NT2/D1 (cell line): ENCODE measurements around the gene PSMF1.

Source experiments
- DNase-seq: peaks from one replicate; pipeline ENCODE4 v3.0.0-alpha.2; 2011; ENCODE audit warnings: low read depth, low spot score
- H3K27me3 ChIP-seq: 2 replicates; pipeline ENCODE4 v1.6.0; 2011; ENCODE audit warnings: mild to moderate bottlenecking; ENCODE audit not compliant: insufficient read length, insufficient read depth
- H3K36me3 ChIP-seq: 2 replicates; pipeline ENCODE4 v1.6.1; 2011; ENCODE audit warnings: mild to moderate bottlenecking, low read length, mixed read lengths; ENCODE audit not compliant: insufficient read depth, insufficient read length
- H3K4me1 ChIP-seq: 2 replicates; pipeline ENCODE4 v1.5.1; 2011; ENCODE audit not compliant: insufficient read depth, insufficient read length
- H3K4me3 ChIP-seq: 2 replicates; pipeline ENCODE4 v1.5.1; 2011; ENCODE audit warnings: low read depth; ENCODE audit not compliant: insufficient read length
- H3K9ac ChIP-seq: 2 replicates; pipeline ENCODE4 v1.6.0; 2011; ENCODE audit warnings: low read depth; ENCODE audit not compliant: insufficient read length
- H3K9me3 ChIP-seq: 2 replicates; pipeline ENCODE4 v1.5.1; 2011; ENCODE audit warnings: mild to moderate bottlenecking, low read length; ENCODE audit not compliant: insufficient read depth
- SUZ12 ChIP-seq: IDR thresholded peaks from 2 replicates; pipeline ENCODE4 v1.6.1; 2011; ENCODE audit not compliant: insufficient read length, insufficient read depth; ENCODE audit errors: extremely low read depth
- YY1 ChIP-seq: IDR thresholded peaks from 2 replicates; pipeline ENCODE4 v1.6.1; 2011; ENCODE audit not compliant: insufficient read length, insufficient read depth
- ZNF274 ChIP-seq: IDR thresholded peaks from 2 replicates; pipeline ENCODE4 v1.6.1; 2011; ENCODE audit warnings: mild to moderate bottlenecking, low read depth, low read length

The PSMF1 gene, protein sequence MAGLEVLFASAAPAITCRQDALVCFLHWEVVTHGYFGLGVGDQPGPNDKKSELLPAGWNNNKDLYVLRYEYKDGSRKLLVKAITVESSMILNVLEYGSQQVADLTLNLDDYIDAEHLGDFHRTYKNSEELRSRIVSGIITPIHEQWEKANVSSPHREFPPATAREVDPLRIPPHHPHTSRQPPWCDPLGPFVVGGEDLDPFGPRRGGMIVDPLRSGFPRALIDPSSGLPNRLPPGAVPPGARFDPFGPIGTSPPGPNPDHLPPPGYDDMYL

DNA sequence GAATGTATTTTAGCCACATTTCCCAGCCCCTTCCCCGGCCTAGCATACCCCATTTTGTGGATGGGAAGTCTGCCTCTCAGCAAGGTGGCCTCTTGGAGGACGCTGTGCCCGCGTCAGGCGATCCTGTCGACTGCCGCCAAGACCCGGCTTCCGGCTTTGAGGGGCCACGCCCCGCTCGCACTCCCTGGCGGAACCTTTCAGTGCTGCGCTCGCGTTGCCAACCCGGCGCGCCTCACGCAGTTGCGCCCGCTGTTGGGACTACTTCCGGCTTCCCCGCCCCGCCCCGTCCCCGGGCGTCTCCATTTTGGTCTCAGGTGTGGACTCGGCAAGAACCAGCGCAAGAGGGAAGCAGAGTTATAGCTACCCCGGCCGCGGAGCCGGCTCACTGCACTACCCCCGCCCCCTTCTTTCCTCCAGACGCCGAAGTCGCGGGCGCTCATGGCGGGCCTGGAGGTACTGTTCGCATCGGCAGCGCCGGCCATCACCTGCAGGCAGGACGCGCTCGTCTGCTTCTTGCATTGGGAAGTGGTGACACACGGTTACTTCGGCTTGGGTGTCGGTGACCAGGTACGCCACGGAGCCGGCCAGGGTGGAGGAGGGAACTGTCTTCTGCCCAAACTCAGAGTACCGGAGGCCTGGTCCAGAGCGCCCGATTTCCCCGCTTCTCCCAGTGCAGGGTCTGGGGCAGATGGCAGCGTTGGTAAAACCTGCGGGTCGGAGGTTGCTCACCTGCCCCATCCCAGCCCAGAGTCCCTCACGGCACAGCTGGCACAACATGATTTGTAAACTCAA, at the start of gene PSMF1:
Gene PSMF1, plus strand, starts transcription at position 267 of the 792 bp plus-strand sequence. Its CDS starts 172 bp downstream, at position 439.
- H3K27me3 ChIP-seq: no peaks in the 10 kb centered on the region
- no peaks in the 10 kb centered on the region for H3K9me3 ChIP-seq
- TF ChIP-seq YY1 (no peak), SUZ12 (no peak), ZNF274 (no peak)
- peaks cover 6% of the 10 kb centered on the region for H3K4me1 ChIP-seq
- peak within 1 kb of the TSS; percentile 96 for H3K4me3 ChIP-seq
- DNase-seq: peak; percentile 90
- peaks cover 30% of the 10 kb centered on the region for H3K36me3 ChIP-seq
- H3K9ac ChIP-seq: peak within 1 kb of the TSS; percentile 92

DNA sequence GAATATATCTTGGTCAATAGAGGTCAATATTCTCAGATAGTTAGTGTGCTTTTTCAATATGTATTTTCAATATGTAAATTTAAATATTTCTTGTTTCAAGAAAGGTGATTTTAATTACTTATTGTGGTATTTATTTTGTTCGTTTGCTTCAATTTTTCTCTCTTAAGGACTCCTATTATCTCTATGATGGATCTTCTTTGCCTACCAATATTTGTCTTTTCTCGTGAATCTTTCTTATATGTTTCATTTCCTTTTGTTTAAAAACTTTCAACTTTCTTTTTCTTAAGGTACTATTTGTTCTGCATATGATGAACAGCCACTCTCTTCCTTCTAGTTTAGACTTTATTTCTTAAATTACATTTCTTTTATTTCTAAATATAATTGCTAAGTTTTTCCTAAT, 46.1 kb upstream of the PSMF1 start:
- Histone ChIP-seq H3K27me3 (no peaks in the 10 kb centered on the region), H3K9me3 (no peaks in the 10 kb centered on the region)

GRCh38 chr20:1075616-1076015, 42.8 kb upstream of the PSMF1 start:
- no peak for DNase-seq
- Histone ChIP-seq H3K4me1 (no peaks in the 10 kb centered on the region), H3K9me3 (no peaks in the 10 kb centered on the region), H3K27me3 (no peaks in the 10 kb centered on the region), H3K4me3 (no peak overlapping the region), H3K36me3 (no peaks in the 10 kb centered on the region), H3K9ac (no peak overlapping the region)
- TF ChIP-seq YY1: no peak
- TF ChIP-seq SUZ12: no peak
- no peak for TF ChIP-seq ZNF274

More for the DNA sequence above, 46.1 kb upstream of the PSMF1 start:
- H3K9ac ChIP-seq: no peak overlapping the region
- no peak for DNase-seq
- H3K4me1 ChIP-seq: no peaks in the 10 kb centered on the region
- no peak for TF ChIP-seq SUZ12
- no peak for TF ChIP-seq YY1
- no peak for TF ChIP-seq ZNF274
- H3K4me3 ChIP-seq: no peak overlapping the region
- H3K36me3 ChIP-seq: no peaks in the 10 kb centered on the region

GRCh38 chr20:1081891-1082290, 36.5 kb upstream of the PSMF1 start:
- no peak for TF ChIP-seq ZNF274
- no peak for TF ChIP-seq SUZ12
- no peak for TF ChIP-seq YY1
- H3K27me3 ChIP-seq: no peaks in the 10 kb centered on the region
- H3K9ac ChIP-seq: no peak overlapping the region
- H3K4me3 ChIP-seq: no peak overlapping the region
- H3K4me1 ChIP-seq: no peaks in the 10 kb centered on the region
- H3K9me3 ChIP-seq: peaks cover 14% of the 10 kb centered on the region; the same call in 1 of the 2 replicates
- H3K36me3 ChIP-seq: no peaks in the 10 kb centered on the region
- no peak for DNase-seq

GRCh38 chr20:1083431-1084080, 34.8 kb upstream of the PSMF1 start:
- Histone ChIP-seq H3K4me3 (no peak overlapping the region), H3K9ac (no peak overlapping the region), H3K4me1 (no peaks in the 10 kb centered on the region), H3K9me3 (peaks cover 14% of the 10 kb centered on the region; the same call in 1 of the 2 replicates), H3K27me3 (no peaks in the 10 kb centered on the region), H3K36me3 (no peaks in the 10 kb centered on the region)
- TF ChIP-seq SUZ12: no peak
- no peak for TF ChIP-seq ZNF274
- TF ChIP-seq YY1: no peak
- DNase-seq: no peak

DNA sequence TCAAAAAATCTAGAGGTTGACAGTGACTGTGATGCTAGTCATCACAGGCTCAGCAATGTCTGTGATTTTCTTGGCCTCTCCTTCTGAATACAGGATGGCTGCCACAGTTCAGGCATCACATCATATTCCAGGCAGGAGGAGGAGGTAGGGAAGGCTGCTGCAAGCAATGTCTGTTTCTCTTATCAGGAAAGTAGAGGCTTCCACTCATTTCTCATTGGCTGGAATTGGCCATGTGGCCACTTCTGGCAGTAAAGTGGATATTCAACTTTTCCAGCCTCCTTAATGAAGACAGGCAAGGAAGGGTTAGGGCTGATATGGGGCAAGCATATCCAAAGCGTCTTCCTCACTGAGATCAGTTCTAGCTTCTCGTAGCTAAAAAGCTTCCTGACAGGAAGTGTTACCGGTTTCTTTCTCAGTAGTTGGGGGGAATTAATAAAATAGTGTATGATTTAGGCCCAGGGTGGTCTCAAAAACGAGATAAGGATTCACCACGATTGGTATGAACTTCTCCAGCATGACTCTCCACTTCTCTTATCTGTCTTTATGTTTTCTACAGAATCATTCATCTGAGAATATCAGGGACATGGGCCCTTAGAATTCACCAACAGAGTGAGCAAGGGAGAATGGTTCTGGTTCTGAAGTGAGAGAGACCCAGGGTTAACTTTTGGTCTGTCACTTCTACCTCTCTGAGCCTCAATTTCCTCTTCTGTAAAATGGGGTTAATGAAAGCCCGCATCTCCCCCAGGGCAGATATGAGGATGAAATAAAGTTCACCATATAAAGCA, 32.7 kb upstream of the PSMF1 start:
- no peaks in the 10 kb centered on the region for H3K4me1 ChIP-seq
- TF ChIP-seq SUZ12 (no peak), YY1 (no peak), ZNF274 (no peak)
- no peak for DNase-seq
- H3K27me3 ChIP-seq: no peaks in the 10 kb centered on the region
- no peak overlapping the region for H3K4me3 ChIP-seq
- no peak overlapping the region for H3K9ac ChIP-seq
- peaks cover 27% of the 10 kb centered on the region; the same call in 1 of the 2 replicates for H3K9me3 ChIP-seq
- H3K36me3 ChIP-seq: no peaks in the 10 kb centered on the region
